ENCODE measurements around the gene PTPRN2.

- no peak for TF ChIP-seq CTCF (IDR thresholded peaks at IDR 0.05)
- no peak for TF ChIP-seq EP300 (IDR thresholded peaks at IDR 0.05)
Observed at GRCh38 chr7:158495216-158495615, 92.4 kb downstream of the PTPRN2 start.
